HFFc6 (cell line): ENCODE results near the gene FIBCD1. TPM values are rescaled to one million over a fixed set of nuclear protein-coding genes. Genes with fewer than 3 reads are reported as not detected.

ENCODE experiments used
- DNase-seq: peaks from one replicate; pipeline ENCODE4 v3.0.0-alpha.2; 2018
- H3K27ac Mint-ChIP-seq: 2 replicates; pipeline ENCODE4 v1.8.0; 2020; ENCODE audit warnings: mild to moderate bottlenecking, mixed read lengths
- H3K27me3 Mint-ChIP-seq: 2 replicates; pipeline ENCODE4 v1.8.0; 2021; ENCODE audit warnings: mild to moderate bottlenecking, moderate library complexity, mixed read lengths; ENCODE audit not compliant: insufficient read depth
- H3K36me3 Mint-ChIP-seq: 2 replicates; pipeline ENCODE4 v1.8.0; 2021; ENCODE audit warnings: low read depth, mixed read lengths
- H3K4me1 Mint-ChIP-seq: 2 replicates; pipeline ENCODE4 v1.8.0; 2020; ENCODE audit warnings: low read depth, mixed read lengths
- H3K4me3 Mint-ChIP-seq: 2 replicates; pipeline ENCODE4 v1.8.0; 2020; ENCODE audit warnings: mild to moderate bottlenecking, moderate library complexity, mixed read lengths
- H3K9me3 Mint-ChIP-seq: 2 replicates; pipeline ENCODE4 v1.8.0; 2020; ENCODE audit warnings: mild to moderate bottlenecking, mixed read lengths
- total RNA-seq, 6 experiments: library from RNA; stranded (reverse); fragmentation: NEBNext Ultra II Directional; extraction: Animal tissue kit (Norgen Biotek cat#: 25700); gene quantifications; 2 replicates in 1 of 6; 3 replicates in 5 of 6; pipeline ENCODE4 v1.2.3, GENCODE V29; 2021
- TF ChIP-seq, protein P1 (sequence below): fragments of 200-600 bp; sonication (generic); IDR thresholded peaks from 2 replicates; pipeline ENCODE4 v1.5.0; 2021; ENCODE audit warnings: antibody characterized with exemption, mild to moderate bottlenecking

Gene FIBCD1
- total RNA-seq, 6 experiments from 2014 or later: 1.5 to 9.0 (median 8.0) TPM

GRCh38 chr9:130982636-130983358 is 43.8 kb upstream of the FIBCD1 start:
- no peaks in the 10 kb centered on the region for H3K9me3 Mint-ChIP-seq
- no peaks in the 10 kb centered on the region for H3K4me1 Mint-ChIP-seq
- TF ChIP-seq, protein P1, sequence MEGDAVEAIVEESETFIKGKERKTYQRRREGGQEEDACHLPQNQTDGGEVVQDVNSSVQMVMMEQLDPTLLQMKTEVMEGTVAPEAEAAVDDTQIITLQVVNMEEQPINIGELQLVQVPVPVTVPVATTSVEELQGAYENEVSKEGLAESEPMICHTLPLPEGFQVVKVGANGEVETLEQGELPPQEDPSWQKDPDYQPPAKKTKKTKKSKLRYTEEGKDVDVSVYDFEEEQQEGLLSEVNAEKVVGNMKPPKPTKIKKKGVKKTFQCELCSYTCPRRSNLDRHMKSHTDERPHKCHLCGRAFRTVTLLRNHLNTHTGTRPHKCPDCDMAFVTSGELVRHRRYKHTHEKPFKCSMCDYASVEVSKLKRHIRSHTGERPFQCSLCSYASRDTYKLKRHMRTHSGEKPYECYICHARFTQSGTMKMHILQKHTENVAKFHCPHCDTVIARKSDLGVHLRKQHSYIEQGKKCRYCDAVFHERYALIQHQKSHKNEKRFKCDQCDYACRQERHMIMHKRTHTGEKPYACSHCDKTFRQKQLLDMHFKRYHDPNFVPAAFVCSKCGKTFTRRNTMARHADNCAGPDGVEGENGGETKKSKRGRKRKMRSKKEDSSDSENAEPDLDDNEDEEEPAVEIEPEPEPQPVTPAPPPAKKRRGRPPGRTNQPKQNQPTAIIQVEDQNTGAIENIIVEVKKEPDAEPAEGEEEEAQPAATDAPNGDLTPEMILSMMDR: no peak
- no peaks in the 10 kb centered on the region for H3K36me3 Mint-ChIP-seq
- no peak overlapping the region for H3K4me3 Mint-ChIP-seq
- H3K27ac Mint-ChIP-seq: no peak overlapping the region
- no peak for DNase-seq
- H3K27me3 Mint-ChIP-seq: peaks cover 57% of the 10 kb centered on the region

DNA sequence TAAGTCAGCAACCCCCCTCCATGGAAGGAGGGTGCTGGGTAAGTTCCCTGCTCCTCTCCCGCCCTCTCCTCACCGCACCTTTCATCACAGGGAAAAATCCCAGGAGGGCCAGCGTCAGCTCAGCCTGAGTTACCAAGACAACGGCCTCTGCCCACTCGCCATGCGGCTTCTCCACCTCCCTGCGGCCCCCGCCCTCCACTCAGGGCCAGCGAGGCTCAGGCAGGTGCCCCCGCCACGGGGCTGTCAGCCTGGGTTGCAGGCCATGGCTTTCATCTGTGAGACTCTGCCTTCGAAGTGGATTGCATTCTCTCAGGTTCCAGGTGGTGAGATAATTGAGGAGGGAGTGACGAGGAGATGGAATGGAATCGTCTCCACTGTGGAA is 42.7 kb upstream of the FIBCD1 start:
- Mint-ChIP-seq H3K4me1 (no peaks in the 10 kb centered on the region), H3K27me3 (peaks cover 53% of the 10 kb centered on the region), H3K4me3 (no peak overlapping the region), H3K27ac (no peak overlapping the region), H3K9me3 (no peaks in the 10 kb centered on the region), H3K36me3 (no peaks in the 10 kb centered on the region)
- TF ChIP-seq, protein P1: no peak
- no peak for DNase-seq

GRCh38 chr9:130981002-130981755 is 42.1 kb upstream of the FIBCD1 start:
- no peaks in the 10 kb centered on the region for H3K4me1 Mint-ChIP-seq
- no peaks in the 10 kb centered on the region for H3K9me3 Mint-ChIP-seq
- H3K36me3 Mint-ChIP-seq: no peaks in the 10 kb centered on the region
- H3K27ac Mint-ChIP-seq: no peak overlapping the region
- peaks cover 50% of the 10 kb centered on the region for H3K27me3 Mint-ChIP-seq
- DNase-seq: no peak
- TF ChIP-seq, protein P1: no peak
- no peak overlapping the region for H3K4me3 Mint-ChIP-seq

GRCh38 chr9:130980526-130980925 is 41.5 kb upstream of the FIBCD1 start:
- TF ChIP-seq, protein P1: no peak
- H3K4me3 Mint-ChIP-seq: no peak overlapping the region

DNA sequence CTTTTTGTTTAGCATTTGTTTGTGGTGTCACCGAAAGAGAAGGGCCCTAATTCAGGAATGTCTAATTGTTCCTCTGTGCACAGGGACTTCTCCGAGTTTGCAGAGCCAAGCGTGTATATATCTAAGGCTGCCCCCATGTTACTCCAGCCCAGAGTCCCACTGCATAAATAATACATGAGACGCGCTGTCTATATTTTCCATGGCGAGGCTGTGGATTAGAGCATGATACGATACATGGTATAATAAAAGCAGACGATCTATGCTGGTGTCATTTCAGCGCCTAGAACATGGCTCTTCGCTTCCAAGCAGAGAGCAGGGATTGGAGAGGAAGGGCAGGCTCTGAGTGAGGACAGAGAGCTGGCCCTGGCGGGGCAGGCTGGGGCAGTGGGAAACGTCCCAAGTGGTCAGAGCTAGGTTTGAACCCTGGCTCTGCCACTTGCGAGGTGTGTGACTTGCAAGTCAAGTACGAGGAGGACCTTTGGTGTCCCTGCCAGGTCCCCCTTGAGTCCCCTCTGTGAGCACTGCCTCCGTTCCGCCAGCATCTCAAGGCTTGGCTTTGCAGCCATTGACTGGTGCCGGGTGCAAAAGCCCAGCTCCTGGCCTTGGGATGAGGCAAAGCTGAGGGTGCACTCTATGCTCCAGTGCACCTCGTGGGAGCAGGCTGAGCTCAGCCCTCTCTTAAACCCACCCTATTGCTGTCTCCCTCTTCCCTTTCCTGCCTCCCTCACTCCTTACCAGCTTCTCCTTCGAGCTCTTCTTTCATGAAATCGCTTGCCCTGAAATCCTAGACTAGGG is 40.7 kb upstream of the FIBCD1 start:
- DNase-seq: no peak
- H3K27ac Mint-ChIP-seq: no peak overlapping the region

More at GRCh38 chr9:130980526-130980925, 41.5 kb upstream of the FIBCD1 start:
- no peaks in the 10 kb centered on the region for H3K9me3 Mint-ChIP-seq
- H3K27me3 Mint-ChIP-seq: peaks cover 49% of the 10 kb centered on the region
- DNase-seq: no peak
- H3K4me1 Mint-ChIP-seq: no peaks in the 10 kb centered on the region
- H3K27ac Mint-ChIP-seq: no peak overlapping the region
- H3K36me3 Mint-ChIP-seq: no peaks in the 10 kb centered on the region

More for the DNA sequence above, 40.7 kb upstream of the FIBCD1 start:
- no peaks in the 10 kb centered on the region for H3K4me1 Mint-ChIP-seq
- H3K4me3 Mint-ChIP-seq: no peak overlapping the region
- H3K9me3 Mint-ChIP-seq: no peaks in the 10 kb centered on the region
- no peaks in the 10 kb centered on the region for H3K36me3 Mint-ChIP-seq
- peaks cover 47% of the 10 kb centered on the region for H3K27me3 Mint-ChIP-seq
- TF ChIP-seq, protein P1: no peak
